Thyroid gland (tissue), 4 donors: ENCODE data around the gene ZNF335. TPM values are rescaled to one million over a fixed set of nuclear protein-coding genes. Genes with fewer than 3 reads are reported as not detected.

Source experiments
- DNase-seq, 2 donors: peaks; one replicate each; pipeline ENCODE4 v3.0.0-alpha.2; 2019
- H3K27ac ChIP-seq, 3 donors: fragments of 200-600 bp; sonication (generic); 1 replicate in 2 of 3; 2 replicates in 1 of 3; pipeline ENCODE4 v1.5.1; 2016 to 2019; ENCODE audit warnings: mild to moderate bottlenecking in 1 of 3, moderate library complexity in 1 of 3
- H3K27me3 ChIP-seq: fragments of 200-600 bp; sonication (generic); one replicate; pipeline ENCODE4 v1.5.1; 2019
- H3K36me3 ChIP-seq, 2 donors: fragments of 200-600 bp; sonication (generic); one replicate each; pipeline ENCODE4 v1.5.1; 2016 to 2019
- H3K4me1 ChIP-seq, 2 donors: fragments of 200-600 bp; sonication (generic); one replicate each; pipeline ENCODE4 v1.5.1; 2017 to 2019
- H3K4me3 ChIP-seq, 3 donors: fragments of 200-600 bp; sonication (generic); replicated peaks in 1 of 3; 1 replicate in 2 of 3; 2 replicates in 1 of 3; pipeline ENCODE4 v1.5.1; 2016; ENCODE audit warnings: mild to moderate bottlenecking in 1 of 3
- H3K9me3 ChIP-seq: fragments of 200-600 bp; sonication (generic); one replicate; pipeline ENCODE4 v1.5.1; 2017
- CTCF ChIP-seq, 6 experiments: fragments of 200-600 bp in 3 of 6; fragments of 450-650 bp in 3 of 6; sonication (generic) in 3 of 6; IDR thresholded peaks; one replicate each; pipeline ENCODE4 v1.5.1; 2016 to 2019; ENCODE audit warnings: antibody characterized with exemption in 6 of 6, mild to moderate bottlenecking in 2 of 6, inconsistent platforms in 1 of 6, moderate library complexity in 1 of 6
- POLR2A ChIP-seq, 2 donors: fragments of 450-650 bp; IDR thresholded peaks; one replicate each; pipeline ENCODE4 v1.6.1; 2017; ENCODE audit warnings: antibody characterized with exemption in 2 of 2, mild to moderate bottlenecking in 2 of 2, moderate library complexity in 1 of 2
- WGBS, 2 donors: methylation state at CpG; one replicate each; pipeline ENCODE4 v1.1.5; 2017; 5-methylcytosine and 5-hydroxymethylcytosine counted together
- intact Hi-C: fragments of 100-400 bp; cut with DNase I; formaldehyde crosslinking; loops from one replicate; pipeline ENCODE4 v1.15.1; 2023
- total RNA-seq, 4 donors: library from RNA; depleted of rRNA; stranded (reverse); fragments of >200 nt; gene quantifications; one replicate each; pipeline ENCODE4 v1.2.3, GENCODE V29; 2016

Gene ZNF335
- total RNA-seq, 4 donors from 2014 or later, result 18.1 to 31.6 (median 25.6) TPM

GRCh38 chr20:45937765-45938164 is 34.2 kb downstream of the ZNF335 start:
- 76 to 82% methylated on average over 2 of the region's 2 CpGs for WGBS, 2 donors
- peaks cover 47 to 53% of the 10 kb centered on the region in 2 donors for H3K36me3 ChIP-seq
- H3K4me3 ChIP-seq, result no peak overlapping the region
- H3K27me3 ChIP-seq, result no peaks in the 10 kb centered on the region
- intact Hi-C loops, result loop anchor here (10.0 kb wide), 1 partner anchor 123 kb away; the partner anchor contains the start of gene UBE2C
- DNase-seq, result no peak
- no peaks in the 10 kb centered on the region for H3K9me3 ChIP-seq
- H3K4me1 ChIP-seq, result peaks cover 14% of the 10 kb centered on the region in 2 donors
- H3K27ac ChIP-seq, result no peak overlapping the region
- TF ChIP-seq CTCF (IDR thresholded peaks at IDR 0.05), result no peak
- TF ChIP-seq POLR2A (IDR thresholded peaks at IDR 0.05), result no peak

DNA sequence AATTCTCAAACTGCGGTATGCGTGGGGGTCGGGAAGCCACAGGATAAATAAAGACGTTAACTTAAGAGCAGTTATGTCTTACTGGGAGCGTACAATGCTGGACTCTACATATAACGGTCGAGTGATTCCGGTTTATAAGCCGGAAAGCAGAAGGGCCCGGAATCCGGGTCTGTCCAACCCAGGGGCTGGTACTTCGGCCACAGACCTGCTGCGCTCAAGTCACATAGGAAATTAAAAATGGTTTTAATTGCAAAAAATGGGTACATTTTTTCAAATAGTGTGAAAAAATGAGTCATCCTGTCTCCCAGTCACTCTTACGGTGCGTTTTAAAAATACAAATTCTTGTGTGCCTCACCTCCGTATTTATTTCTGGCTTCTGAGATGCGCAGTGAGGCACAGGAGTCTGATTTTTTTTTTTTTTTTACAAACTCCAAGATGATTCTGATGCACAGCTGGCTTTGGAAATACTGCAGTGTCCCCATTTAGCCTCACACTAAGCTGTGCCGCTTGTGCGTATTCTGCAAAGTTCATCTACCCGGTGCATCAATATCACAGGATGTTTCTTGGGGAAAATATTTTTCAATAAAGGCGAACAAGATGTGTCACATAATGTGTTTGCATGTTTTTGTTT is 36.5 kb downstream of the ZNF335 start:
- peaks cover 14% of the 10 kb centered on the region in 2 donors for H3K4me1 ChIP-seq
- H3K36me3 ChIP-seq, result peaks cover 31 to 32% of the 10 kb centered on the region in 2 donors
- H3K27me3 ChIP-seq, result no peaks in the 10 kb centered on the region
- peak overlapping the region; percentile 22 to 96 (median 28) for H3K4me3 ChIP-seq
- intact Hi-C loops, result loop anchor here (10.0 kb wide), 1 partner anchor 121 kb away; the partner anchor contains the start of gene UBE2C
- WGBS, 2 donors, result 14% methylated on average over 21 of the region's 21 CpGs
- peak overlapping the region; percentile 63 to 100 (median 85) for H3K27ac ChIP-seq
- no peak for DNase-seq
- TF ChIP-seq CTCF (IDR thresholded peaks at IDR 0.05) (no peak), POLR2A (IDR thresholded peaks at IDR 0.05) (no peak)
- H3K9me3 ChIP-seq, result no peaks in the 10 kb centered on the region

DNA sequence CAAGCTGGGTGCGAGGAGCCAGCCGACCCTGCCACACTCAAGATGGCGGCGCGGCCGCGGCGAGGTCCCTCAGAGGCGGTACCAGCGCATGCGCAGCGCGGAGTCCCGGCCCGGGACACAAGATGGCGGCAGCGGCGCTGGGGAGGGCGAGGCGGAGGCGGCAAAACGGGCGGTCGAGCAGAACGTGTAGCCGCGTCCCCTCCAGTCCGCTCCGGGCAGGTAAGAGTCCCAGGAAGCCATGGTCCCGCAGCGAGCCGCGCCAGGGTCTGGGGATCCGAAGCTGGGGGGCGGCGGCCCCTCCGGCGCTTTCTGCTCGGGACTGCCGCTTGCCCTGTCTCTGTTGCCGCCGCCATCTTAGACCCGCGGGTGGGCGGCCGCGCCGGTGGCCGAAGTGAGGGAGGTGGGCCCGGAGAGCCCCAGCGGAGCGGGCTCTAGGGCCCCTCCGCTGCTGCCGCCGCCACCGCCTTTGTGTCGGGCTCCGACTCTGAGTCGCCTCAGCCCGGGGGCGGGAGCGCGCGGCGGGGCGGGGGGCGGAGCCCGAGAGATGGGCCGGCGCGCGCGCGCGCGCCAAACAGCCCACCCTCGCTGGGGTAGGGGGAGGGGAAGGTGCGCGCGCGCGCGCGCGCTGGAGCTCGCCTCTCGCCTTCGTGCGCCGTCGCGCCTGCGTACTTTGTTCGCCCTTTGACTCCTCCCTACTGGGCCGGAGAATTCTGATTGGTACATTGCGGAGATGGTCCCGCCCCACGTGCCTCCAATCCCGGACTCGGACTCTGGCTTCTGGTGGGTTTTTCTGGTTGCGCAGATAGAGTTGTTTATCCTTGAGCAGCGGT is 37.2 kb downstream of the ZNF335 start, which contains the start of gene PCIF1:
TSS of gene PCIF1 (plus strand) at position 98 of the 830 bp plus-strand sequence. CDS start 4,317 bp downstream, outside the sequence.
- H3K4me1 ChIP-seq, result peaks cover 14% of the 10 kb centered on the region in 2 donors
- TF ChIP-seq CTCF (IDR thresholded peaks at IDR 0.05), result peak in 1 of 6 experiments; percentile 18
- peak; percentile 97 for TF ChIP-seq POLR2A (IDR thresholded peaks at IDR 0.05)
- peak within 1 kb of the TSS; percentile 97 to 100 (median 100) for H3K27ac ChIP-seq
- WGBS, 2 donors, result 1 to 4% methylated on average over 13 to 22 of the region's 102 CpGs
- peak within 1 kb of the TSS; percentile 38 to 96 (median 96) for H3K4me3 ChIP-seq
- H3K9me3 ChIP-seq, result no peaks in the 10 kb centered on the region
- intact Hi-C loops, result loop anchor here (5.0 to 10.0 kb wide), 2 partner anchors 42 to 120 kb away; partner anchors contain the start of genes CTSA, NEURL2 and UBE2C
- peaks cover 24 to 25% of the 10 kb centered on the region in 2 donors for H3K36me3 ChIP-seq
- peak; percentile 97 to 98 for DNase-seq
- no peaks in the 10 kb centered on the region for H3K27me3 ChIP-seq

DNA sequence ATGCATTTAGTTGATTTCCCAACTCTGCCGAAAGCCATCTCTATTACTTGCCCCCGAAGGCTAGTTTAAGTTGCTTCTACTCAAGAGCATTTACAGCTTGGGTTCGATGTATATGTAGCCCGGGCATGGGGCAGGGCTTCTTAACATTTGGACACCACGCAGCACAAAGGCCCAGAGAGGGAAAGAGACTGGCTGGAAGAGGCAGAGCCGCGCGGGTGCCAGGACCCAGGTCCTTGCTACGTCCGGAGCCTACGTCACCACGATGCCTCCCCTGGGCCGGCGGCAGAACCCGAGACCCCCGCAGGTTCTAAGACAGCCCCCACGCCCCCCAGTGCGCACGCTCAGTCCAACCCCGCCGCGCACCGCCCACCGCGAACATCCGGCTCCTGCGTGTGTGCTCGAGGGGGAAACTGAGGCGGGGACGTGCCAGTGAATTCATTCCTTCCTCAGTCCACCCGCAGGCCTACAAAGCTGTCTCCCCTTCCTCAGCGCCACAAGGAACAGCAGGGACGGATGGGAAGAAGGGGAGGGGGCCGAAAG is 37.9 kb downstream of the ZNF335 start:
- WGBS, 2 donors, result 0% methylated on average over 5 to 15 of the region's 34 CpGs
- peak overlapping the region; percentile 97 to 100 (median 100) for H3K27ac ChIP-seq
- peaks cover 17 to 18% of the 10 kb centered on the region in 2 donors for H3K36me3 ChIP-seq
- TF ChIP-seq POLR2A (IDR thresholded peaks at IDR 0.05) (no peak), CTCF (IDR thresholded peaks at IDR 0.05) (no peak)
- no peaks in the 10 kb centered on the region for H3K9me3 ChIP-seq
- H3K4me3 ChIP-seq, result peak overlapping the region; percentile 38 to 96 (median 96)
- intact Hi-C loops, result loop anchor here (5.0 to 10.0 kb wide), 2 partner anchors 42 to 119 kb away; partner anchors contain the start of genes CTSA, NEURL2 and UBE2C
- peak; percentile 47 to 57 for DNase-seq
- no peaks in the 10 kb centered on the region for H3K27me3 ChIP-seq
- peaks cover 14% of the 10 kb centered on the region in 2 donors for H3K4me1 ChIP-seq
